GM12892 (cell line): ENCODE data around the gene MTCL1.

Experiments used
- DNase-seq: peaks from one replicate; pipeline ENCODE4 v3.0.0; 2011; ENCODE audit not compliant: insufficient read length
- FAIRE-seq: peaks from 2 replicates; lab custom pipeline; 2011; peaks lifted over from hg19 to GRCh38; lab: Jason Lieb, UNC
- POLR2A ChIP-seq: IDR thresholded peaks from 2 replicates; pipeline ENCODE4 v1.6.1; 2011; ENCODE audit warnings: low read depth, low read length, control low read depth
- POLR2AphosphoS5 ChIP-seq: IDR thresholded peaks from 2 replicates; pipeline ENCODE4 v1.6.1; 2011; ENCODE audit warnings: low read depth, low read length, control low read depth
- TAF1 ChIP-seq: IDR thresholded peaks from 2 replicates; pipeline ENCODE4 v1.6.1; 2011; ENCODE audit warnings: low read depth, mild to moderate bottlenecking, control low read depth, low read length, borderline replicate concordance

Gene MTCL1

GRCh38 chr18:8826514-8826913 is 121.2 kb downstream of the MTCL1 start:
- DNase-seq (no peak), FAIRE-seq (no peak)
- TF ChIP-seq POLR2AphosphoS5 = no peak
- TF ChIP-seq TAF1 = no peak
- TF ChIP-seq POLR2A = no peak

GRCh38 chr18:8826971-8827370 is 121.6 kb downstream of the MTCL1 start:
- no peak for FAIRE-seq
- no peak for TF ChIP-seq TAF1
- TF ChIP-seq POLR2A = no peak
- TF ChIP-seq POLR2AphosphoS5 = no peak
- no peak for DNase-seq

GRCh38 chr18:8828300-8828699 is 122.9 kb downstream of the MTCL1 start:
- DNase-seq (no peak), FAIRE-seq (no peak)
- TF ChIP-seq POLR2AphosphoS5 (no peak), POLR2A (no peak), TAF1 (no peak)

- no peak for TF ChIP-seq POLR2A
- TF ChIP-seq POLR2AphosphoS5 = no peak
- no peak for TF ChIP-seq TAF1
- DNase-seq (no peak), FAIRE-seq (no peak)
Observed at GRCh38 chr18:8828798-8829197, 123.4 kb downstream of the MTCL1 start.

GRCh38 chr18:8830067-8831060 is 125.0 kb downstream of the MTCL1 start:
- TF ChIP-seq POLR2AphosphoS5 = no peak
- TF ChIP-seq POLR2A = no peak
- TF ChIP-seq TAF1 = no peak
- FAIRE-seq (no peak), DNase-seq (no peak)

GRCh38 chr18:8831112-8831511 is 125.8 kb downstream of the MTCL1 start:
- TF ChIP-seq POLR2AphosphoS5 (no peak), POLR2A (no peak), TAF1 (no peak)
- FAIRE-seq (no peak), DNase-seq (no peak)

- DNase-seq (no peak), FAIRE-seq (no peak)
- TF ChIP-seq POLR2AphosphoS5 = no peak
- no peak for TF ChIP-seq TAF1
- no peak for TF ChIP-seq POLR2A
Observed at GRCh38 chr18:8831531-8831930, 126.2 kb downstream of the MTCL1 start.

GRCh38 chr18:8833480-8833879 is 128.1 kb downstream of the MTCL1 start:
- no peak for TF ChIP-seq POLR2AphosphoS5
- no peak for TF ChIP-seq TAF1
- no peak for TF ChIP-seq POLR2A
- no peak for DNase-seq
- FAIRE-seq = no peak

- TF ChIP-seq POLR2A = no peak
- no peak for TF ChIP-seq POLR2AphosphoS5
- no peak for TF ChIP-seq TAF1
- FAIRE-seq = no peak
- no peak for DNase-seq
Observed at GRCh38 chr18:8834881-8835280, 129.5 kb downstream of the MTCL1 start.

GRCh38 chr18:8835521-8835953 is 130.2 kb downstream of the MTCL1 start:
- no peak for FAIRE-seq
- TF ChIP-seq POLR2A = no peak
- no peak for TF ChIP-seq TAF1
- no peak for TF ChIP-seq POLR2AphosphoS5
- DNase-seq = no peak

- no peak for FAIRE-seq
Observed at GRCh38 chr18:8839281-8839680, 133.9 kb downstream of the MTCL1 start.

GRCh38 chr18:8841781-8842485 is 136.6 kb downstream of the MTCL1 start:
- no peak for DNase-seq
- no peak for FAIRE-seq

More at GRCh38 chr18:8839281-8839680, 133.9 kb downstream of the MTCL1 start:
- no peak for DNase-seq
- TF ChIP-seq POLR2AphosphoS5 (no peak), TAF1 (no peak), POLR2A (no peak)

More at GRCh38 chr18:8841781-8842485, 136.6 kb downstream of the MTCL1 start:
- TF ChIP-seq TAF1 (no peak), POLR2AphosphoS5 (no peak), POLR2A (no peak)
